Ureter (tissue), 1 donor: ENCODE results near the gene PRKCH. TPM values are rescaled to one million over a fixed set of nuclear protein-coding genes. Genes with fewer than 3 reads are reported as not detected.
"Not testable (repeated sequence)": the region's sequence is repeated elsewhere in the genome, so short reads cannot be mapped to it uniquely, and the experiment has no call there.

Experiments
- DNase-seq: peaks from one replicate; pipeline ENCODE4 v3.0.0-alpha.2; 2020; ENCODE audit warnings: low spot score
- total RNA-seq: library from RNA; stranded (reverse); gene quantifications from one replicate; pipeline ENCODE4 v1.2.4, GENCODE V29; 2023
- donor health status: DM: yes; HTN: yes; CAD: no.

PRKCH gene
- total RNA-seq, 1 donor from 2014 or later = 90.2 TPM

- no peak for DNase-seq
Measured at GRCh38 chr14:61391119-61391518, 69.7 kb downstream of the PRKCH start.

DNA sequence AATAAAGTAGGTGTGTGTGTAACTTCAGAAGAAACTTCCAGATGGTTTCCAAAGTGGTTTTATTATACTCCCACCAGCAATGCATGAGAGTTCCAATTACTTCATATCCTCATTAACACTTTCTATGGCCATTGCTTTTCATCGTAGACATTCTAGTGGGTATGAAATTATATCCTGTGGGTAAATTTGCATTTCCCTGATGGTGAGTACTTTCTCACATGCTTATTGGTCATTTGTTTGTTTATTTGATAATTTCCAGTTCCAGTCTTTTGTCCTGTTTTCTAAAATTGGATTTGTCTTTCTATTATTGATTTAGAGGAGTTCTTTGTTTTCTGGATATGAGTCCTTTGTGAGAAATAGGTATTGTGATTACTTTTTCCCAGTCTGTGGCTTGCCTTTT, 70.9 kb downstream of the PRKCH start:
- DNase-seq = no peak

DNA sequence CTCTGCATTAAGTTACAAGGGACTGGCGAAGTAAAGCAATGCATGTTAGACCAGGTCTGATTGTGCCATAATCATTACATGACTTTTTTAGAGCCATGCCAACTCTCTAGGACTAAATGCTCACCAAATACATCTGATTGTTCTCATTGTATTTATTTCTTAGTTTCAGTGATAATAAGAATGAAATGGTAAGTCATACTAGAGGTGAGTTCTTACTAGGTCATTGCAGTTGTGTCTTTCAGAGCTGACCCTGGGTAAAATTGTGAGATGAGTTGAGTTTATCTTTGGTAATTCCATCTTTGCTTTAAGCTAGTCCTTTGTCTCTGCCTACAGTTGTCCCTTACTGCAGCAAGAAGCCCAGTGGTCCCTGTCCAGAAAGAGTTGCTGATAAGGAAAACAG, 73.2 kb downstream of the PRKCH start:
- no peak for DNase-seq

- no peak for DNase-seq
Measured at GRCh38 chr14:61395115-61395725, 73.8 kb downstream of the PRKCH start.

DNA sequence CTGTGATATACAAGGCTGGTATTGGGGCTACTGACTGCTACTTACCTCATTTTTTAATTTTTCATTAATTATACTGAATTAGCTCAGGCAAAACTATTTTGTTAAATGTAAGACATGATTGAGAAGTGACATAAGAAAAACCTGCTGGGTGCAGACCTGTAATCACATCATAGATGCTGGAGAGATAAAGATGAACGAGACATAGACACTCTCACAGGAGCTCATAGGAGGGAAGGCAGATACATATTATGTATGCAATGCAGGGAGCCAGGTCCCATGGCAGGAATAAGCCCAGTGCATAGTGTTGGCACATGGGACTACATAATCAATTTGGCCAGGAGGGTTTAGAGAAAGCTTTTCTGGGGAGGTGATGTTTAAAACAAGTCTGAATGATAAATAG, 74.9 kb downstream of the PRKCH start:
- no peak for DNase-seq

DNA sequence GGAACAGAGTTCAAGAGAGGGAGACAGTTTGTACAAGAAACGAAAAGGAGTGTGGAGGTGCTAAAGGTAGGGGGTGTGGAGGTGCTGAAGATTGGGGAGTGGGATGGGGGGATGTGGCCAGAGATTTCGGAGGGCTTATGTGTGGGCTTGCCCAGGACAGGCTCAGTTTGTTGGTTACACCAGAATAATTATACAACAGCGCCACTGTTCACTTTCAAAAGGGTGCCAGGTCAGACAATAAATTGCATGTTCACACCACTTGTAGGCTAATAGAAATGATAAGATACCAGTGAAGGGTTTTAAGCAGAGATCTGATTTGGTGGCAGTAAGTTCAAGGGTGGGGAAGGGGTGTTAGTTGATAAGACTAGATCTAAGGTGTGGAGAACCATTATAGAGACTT, 75.3 kb downstream of the PRKCH start:
- DNase-seq = no peak

GRCh38 chr14:61397615-61398014, 76.2 kb downstream of the PRKCH start:
- no peak for DNase-seq

DNA sequence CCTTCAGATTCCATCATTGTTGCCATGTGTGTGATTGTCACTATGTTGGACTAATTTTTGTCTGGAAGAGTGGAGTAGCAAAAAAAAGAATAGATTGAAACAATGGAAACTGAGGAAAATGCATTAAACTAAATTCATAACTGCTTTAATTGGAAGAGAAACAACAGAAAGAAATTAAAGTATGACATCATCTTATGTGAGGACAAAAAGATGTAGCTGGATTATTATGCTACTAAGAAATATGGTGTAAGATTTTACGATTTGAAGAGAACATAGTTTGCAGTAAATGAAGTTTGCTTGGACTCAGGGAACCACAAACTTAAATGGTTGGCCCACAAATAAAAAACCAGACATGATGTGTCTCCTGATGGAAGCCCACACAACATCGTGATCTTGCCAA, 76.8 kb downstream of the PRKCH start:
- DNase-seq = no peak

DNA sequence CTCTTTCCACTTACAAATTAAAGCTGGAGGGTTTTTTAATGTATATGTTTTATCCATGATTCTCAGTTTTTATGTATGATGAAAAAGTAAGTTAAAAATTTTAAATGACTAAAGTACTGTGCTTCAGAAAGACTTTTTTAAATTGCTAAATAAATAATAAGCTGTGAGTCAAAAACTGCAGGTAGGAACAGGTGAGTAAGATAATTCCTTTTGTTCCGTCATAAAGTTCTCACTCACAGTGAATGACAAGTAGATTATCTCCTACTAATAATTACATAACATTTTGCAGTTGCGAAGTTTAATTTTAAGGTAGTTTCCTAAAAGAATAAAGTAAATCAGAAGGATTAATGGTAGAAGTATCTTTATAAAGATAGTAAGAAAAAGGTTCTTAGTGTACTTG, 78.0 kb downstream of the PRKCH start:
- DNase-seq = no peak

DNA sequence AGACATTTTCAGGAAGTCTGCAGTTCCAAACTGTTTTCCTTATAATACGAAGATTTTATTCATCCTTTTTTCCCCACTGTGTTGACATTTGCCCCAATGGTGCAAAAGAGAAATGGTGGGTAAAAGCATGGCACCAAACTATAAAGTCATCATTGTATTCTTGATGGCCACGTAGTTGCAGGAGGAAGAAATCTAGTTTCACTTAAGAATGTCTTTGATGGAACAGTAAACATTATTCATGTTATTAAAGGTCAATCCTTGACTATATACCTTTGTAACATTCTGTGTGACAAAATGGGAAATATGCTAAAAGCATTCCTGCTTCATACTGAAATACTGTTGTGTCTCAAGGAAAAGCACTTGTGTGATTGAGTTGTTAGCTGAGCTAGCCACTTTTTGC, 80.1 kb downstream of the PRKCH start:
- no peak for DNase-seq

DNA sequence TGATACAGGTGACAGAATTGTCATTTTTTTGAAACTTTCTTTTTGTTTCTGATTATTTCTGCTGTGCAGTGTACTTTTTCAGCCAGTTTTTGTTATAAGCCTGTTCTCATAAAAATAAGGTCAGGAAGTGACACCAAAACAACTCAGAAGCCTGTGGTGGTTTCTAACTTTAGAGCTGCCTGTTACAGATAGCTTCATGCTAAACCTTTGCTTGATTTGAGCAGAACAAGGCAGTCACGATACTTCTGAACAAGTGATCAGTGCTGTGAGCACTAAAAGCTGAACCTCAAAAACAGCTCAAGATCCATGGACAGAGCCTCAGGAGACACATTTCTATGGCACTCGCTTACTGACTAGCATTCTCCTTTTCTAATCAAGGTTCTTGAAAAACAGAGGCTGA, 82.0 kb downstream of the PRKCH start:
- no peak for DNase-seq

- no peak for DNase-seq
Measured at GRCh38 chr14:61404637-61405036, 83.3 kb downstream of the PRKCH start.

GRCh38 chr14:61406198-61406597, 84.8 kb downstream of the PRKCH start:
- no peak for DNase-seq

- DNase-seq = no peak
Measured at GRCh38 chr14:61406675-61407074, 85.3 kb downstream of the PRKCH start.

DNA sequence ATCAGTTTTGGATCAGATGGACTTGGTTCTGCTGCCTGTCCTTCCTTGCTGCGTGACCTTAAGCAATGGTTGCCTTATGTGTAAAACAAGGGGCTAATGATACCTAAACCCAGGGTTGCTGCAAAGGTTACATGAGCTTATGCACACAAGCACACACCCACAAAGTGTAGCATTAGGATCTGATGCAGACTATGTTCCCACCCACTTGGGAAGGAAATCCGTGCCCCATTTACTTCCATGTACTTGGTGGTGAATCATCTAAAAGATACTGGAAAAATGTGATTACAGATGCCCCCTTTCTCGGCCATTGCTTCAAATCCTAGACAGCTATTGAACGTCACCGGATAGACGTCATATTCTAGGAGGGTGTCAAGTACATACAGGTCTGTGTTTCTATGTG, 87.1 kb downstream of the PRKCH start:
- DNase-seq = no peak

GRCh38 chr14:61409782-61410181, 88.4 kb downstream of the PRKCH start:
- no peak for DNase-seq

- DNase-seq = not testable (repeated sequence)
Measured at GRCh38 chr14:61415934-61416333, 94.6 kb downstream of the PRKCH start.

- no peak for DNase-seq
Measured at GRCh38 chr14:61416591-61416990, 95.2 kb downstream of the PRKCH start.

- DNase-seq = no peak
Measured at GRCh38 chr14:61417141-61417540, 95.8 kb downstream of the PRKCH start.

DNA sequence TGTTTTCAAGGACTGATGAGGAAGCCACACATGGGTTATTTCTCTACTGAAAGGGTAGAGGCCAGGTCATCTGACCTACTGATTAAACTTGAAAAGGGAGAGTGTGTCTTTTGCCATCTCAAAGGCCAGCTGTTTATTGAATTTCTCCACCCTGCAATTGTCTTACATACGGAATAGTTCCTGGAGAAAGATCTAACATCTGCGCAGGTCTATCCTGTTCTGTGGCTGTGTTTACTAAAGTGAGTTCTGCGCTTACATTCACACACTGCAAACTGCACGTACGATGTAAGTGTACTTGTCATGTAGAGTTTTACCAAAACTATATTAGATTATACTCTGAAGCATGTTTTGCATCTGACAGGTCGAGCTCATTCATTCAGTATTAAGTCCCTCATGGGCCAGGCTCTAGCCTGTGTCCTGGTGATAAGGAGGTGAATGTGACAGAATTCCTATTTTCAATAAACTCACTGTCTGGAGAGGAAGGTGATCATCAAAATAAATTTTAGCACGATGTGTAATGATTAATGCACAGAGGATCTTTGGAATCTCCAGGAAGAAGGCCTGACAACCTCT, 96.6 kb downstream of the PRKCH start:
- no peak for DNase-seq

DNA sequence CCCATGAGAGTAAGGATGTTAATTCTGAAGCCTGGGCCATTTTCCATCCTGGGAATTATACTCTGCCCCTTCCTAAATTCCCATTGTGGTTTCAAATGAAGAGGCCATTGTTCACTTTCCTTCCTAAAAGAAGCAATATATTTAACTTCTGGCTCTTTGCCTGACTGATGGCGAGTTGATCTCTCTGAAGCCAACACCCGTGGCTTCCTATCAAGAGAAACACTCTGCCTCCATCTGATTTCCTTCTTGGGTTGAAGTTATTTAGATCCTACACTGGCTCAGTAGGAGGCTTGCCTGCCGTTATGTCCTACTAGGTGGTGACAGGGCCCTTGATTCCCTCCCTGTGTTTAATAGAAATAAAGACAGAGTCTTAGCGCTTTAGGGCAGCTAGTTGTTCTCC, 97.4 kb downstream of the PRKCH start:
- no peak for DNase-seq

DNA sequence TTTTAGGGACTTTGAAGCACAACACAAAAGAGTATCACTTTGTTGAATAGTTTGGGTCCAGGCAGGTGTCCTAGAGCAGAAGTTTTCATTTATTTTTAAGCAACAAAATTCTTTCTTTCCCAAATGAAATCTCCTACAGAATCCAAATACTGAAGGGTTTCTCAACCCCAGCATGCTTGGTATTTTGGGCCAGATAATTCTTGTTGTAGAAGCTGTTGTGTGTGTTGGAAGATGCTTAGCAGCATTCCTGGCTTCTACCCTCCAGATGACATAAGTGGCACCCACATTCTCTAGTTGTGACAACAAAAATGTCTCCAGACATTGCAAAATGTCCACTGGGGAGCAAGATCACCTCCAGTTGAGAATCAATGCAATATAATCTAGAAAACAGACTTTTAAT, 97.8 kb downstream of the PRKCH start:
- no peak for DNase-seq

- DNase-seq = no peak
Measured at GRCh38 chr14:61420326-61420725, 98.9 kb downstream of the PRKCH start.
